K562 (cell line): Measurements from ENCODE around the gene SEMA6C. TPM values are rescaled to one million over a fixed set of nuclear protein-coding genes. Genes with fewer than 3 reads are reported as not detected.

Experiments
- CC2D1A ChIP-seq: fragments of 450-650 bp; IDR thresholded peaks from 2 replicates; pipeline ENCODE4 v1.6.1; 2017; ENCODE audit warnings: mild to moderate bottlenecking
- DACH1 ChIP-seq: fragments of 450-650 bp; IDR thresholded peaks from 2 replicates; pipeline ENCODE4 v1.6.1; 2018; ENCODE audit not compliant: partially characterized antibody
- DDX20 ChIP-seq: fragments of 450-650 bp; IDR thresholded peaks from 2 replicates; pipeline ENCODE4 v1.6.1; 2016; ENCODE audit warnings: missing genetic modification characterization, low read depth, mild to moderate bottlenecking, missing compliant biosample characterization, moderate library complexity
- DLX4 ChIP-seq: fragments of 250-450 bp; sonication (Bioruptor Pico); IDR thresholded peaks from 2 replicates; pipeline ENCODE4 v1.6.1; 2021; ENCODE audit warnings: mild to moderate bottlenecking
- E2F8 ChIP-seq: fragments of 450-650 bp; IDR thresholded peaks from 2 replicates; pipeline ENCODE4 v1.7.1; 2018; ENCODE audit warnings: mild to moderate bottlenecking, low read depth; ENCODE audit not compliant: partially characterized antibody
- FOSL1 ChIP-seq: fragments of 200-800 bp; sonication (Bioruptor generic); conservative IDR thresholded peaks from 2 replicates; pipeline ENCODE4 v1.6.1; 2016; ENCODE audit warnings: missing genetic modification characterization, missing compliant biosample characterization
- HMG20A ChIP-seq: fragments of 450-650 bp; formaldehyde crosslinking; conservative IDR thresholded peaks from 2 replicates; pipeline ENCODE4 v1.4.0; 2020; ENCODE audit warnings: mild to moderate bottlenecking, mixed read lengths
- KLF1 ChIP-seq: fragments of 450-650 bp; IDR thresholded peaks from 2 replicates; pipeline ENCODE4 v1.6.1; 2016; ENCODE audit warnings: missing genetic modification characterization, missing compliant biosample characterization
- SRSF7 ChIP-seq: fragments of 200-400 bp; formaldehyde crosslinking; optimal IDR thresholded peaks from 2 replicates; pipeline ENCODE3; 2017; ENCODE audit warnings: mild to moderate bottlenecking, low read depth, low read length
- STAG1 ChIP-seq: sonication (generic); formaldehyde crosslinking; IDR thresholded peaks from 2 replicates; pipeline ENCODE4 v1.5.0; 2020; ENCODE audit warnings: missing genetic modification reagents, borderline replicate concordance
- TBL1XR1 ChIP-seq, 2 experiments: IDR thresholded peaks; 2 replicates each; pipeline ENCODE4 v1.6.1; 2012; ENCODE audit warnings: improper control_type of control experiment in 2 of 2, low read length in 2 of 2, mild to moderate bottlenecking in 1 of 2
- TFAP4 ChIP-seq: sonication (generic); formaldehyde crosslinking; IDR thresholded peaks from 2 replicates; pipeline ENCODE4 v1.8.0; 2022; ENCODE audit warnings: missing genetic modification reagents, mild to moderate bottlenecking, moderate library complexity, borderline replicate concordance
- ZNF316 ChIP-seq: fragments of 450-650 bp; IDR thresholded peaks from 2 replicates; pipeline ENCODE4 v1.6.1; 2016
- polyA plus RNA-seq, 8 experiments: library from polyadenylated mRNA; depleted of rRNA in 4 of 8; stranded (reverse) in 5 of 8; unstranded in 3 of 8; fragments of >200 nt; fragmentation: Nextera tagmentation in 2 of 8; fragmentation: Illumina TruSeq in 1 of 8; extraction: Ambion mirVana in 2 of 8; extraction: Trizol in 1 of 8; gene quantifications; 2 replicates each; pipeline versions ENCODE4 v1.2.1 to v1.2.3, GENCODE V29; 2011 to 2014; ENCODE audit warnings: inconsistent platforms in 1 of 8, missing spikeins in 1 of 8
- total RNA-seq, 7 experiments: library from RNA; depleted of rRNA in 6 of 7; stranded (reverse); fragments of >200 nt in 6 of 7; fragmentation: Illumina TruSeq in 2 of 7; extraction: Trizol in 2 of 7; gene quantifications; 2 replicates each; pipeline versions ENCODE4 v1.2.1 to v1.2.3, GENCODE V29; 2011 to 2021; ENCODE audit warnings: low replicate concordance in 1 of 7
- TF ChIP-seq, protein P1 (sequence below): fragments of 450-650 bp; IDR thresholded peaks from 2 replicates; pipeline ENCODE4 v1.7.0; 2016; ENCODE audit warnings: borderline replicate concordance
- TF ChIP-seq, protein P2 (sequence below): sonication (generic); formaldehyde crosslinking; IDR thresholded peaks from 2 replicates; pipeline ENCODE4 v1.8.0; 2022; ENCODE audit warnings: missing genetic modification reagents, mild to moderate bottlenecking, borderline replicate concordance
- TF ChIP-seq, protein P3 (sequence below): fragments of 450-650 bp; formaldehyde crosslinking; IDR thresholded peaks from 2 replicates; pipeline ENCODE4 v1.4.0; 2020; ENCODE audit warnings: mild to moderate bottlenecking, moderate library complexity
- TF ChIP-seq, protein P4 (sequence below): fragments of 450-650 bp; IDR thresholded peaks from 2 replicates; pipeline ENCODE4 v1.6.1; 2016; ENCODE audit warnings: missing biosample characterization, missing genetic modification characterization

Gene SEMA6C
- total and polyA plus RNA-seq, 9 of the 15 experiments (the other 6 are each of a cell fraction or from before 2014, with no cell fraction given) = 0.03 to 4.6 (median 0.95) TPM

- TF ChIP-seq E2F8 (peak; percentile 76), ZNF316 (no peak), DACH1 (no peak), DDX20 (tag) (no peak), SRSF7 (no peak), HMG20A (CRISPR knock-in tag) (no peak), TBL1XR1 (IDR thresholded peaks at IDR 0.05; ENCODE audit: low read length in 2 of 2) (peak in 1 of 2 experiments; percentile 52; a peak in 1 of 4 replicates), TFAP4 (CRISPR knock-in tag) (peak; percentile 90), FOSL1 (no peak), KLF1 (tag) (peak; percentile 69), STAG1 (no peak), DLX4 (CRISPR knock-in tag) (no peak), CC2D1A (peak; percentile 37; the same call in 1 of the 2 replicates)
- TF ChIP-seq, protein P1, sequence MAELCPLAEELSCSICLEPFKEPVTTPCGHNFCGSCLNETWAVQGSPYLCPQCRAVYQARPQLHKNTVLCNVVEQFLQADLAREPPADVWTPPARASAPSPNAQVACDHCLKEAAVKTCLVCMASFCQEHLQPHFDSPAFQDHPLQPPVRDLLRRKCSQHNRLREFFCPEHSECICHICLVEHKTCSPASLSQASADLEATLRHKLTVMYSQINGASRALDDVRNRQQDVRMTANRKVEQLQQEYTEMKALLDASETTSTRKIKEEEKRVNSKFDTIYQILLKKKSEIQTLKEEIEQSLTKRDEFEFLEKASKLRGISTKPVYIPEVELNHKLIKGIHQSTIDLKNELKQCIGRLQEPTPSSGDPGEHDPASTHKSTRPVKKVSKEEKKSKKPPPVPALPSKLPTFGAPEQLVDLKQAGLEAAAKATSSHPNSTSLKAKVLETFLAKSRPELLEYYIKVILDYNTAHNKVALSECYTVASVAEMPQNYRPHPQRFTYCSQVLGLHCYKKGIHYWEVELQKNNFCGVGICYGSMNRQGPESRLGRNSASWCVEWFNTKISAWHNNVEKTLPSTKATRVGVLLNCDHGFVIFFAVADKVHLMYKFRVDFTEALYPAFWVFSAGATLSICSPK = no peak
- TF ChIP-seq, protein P2, sequence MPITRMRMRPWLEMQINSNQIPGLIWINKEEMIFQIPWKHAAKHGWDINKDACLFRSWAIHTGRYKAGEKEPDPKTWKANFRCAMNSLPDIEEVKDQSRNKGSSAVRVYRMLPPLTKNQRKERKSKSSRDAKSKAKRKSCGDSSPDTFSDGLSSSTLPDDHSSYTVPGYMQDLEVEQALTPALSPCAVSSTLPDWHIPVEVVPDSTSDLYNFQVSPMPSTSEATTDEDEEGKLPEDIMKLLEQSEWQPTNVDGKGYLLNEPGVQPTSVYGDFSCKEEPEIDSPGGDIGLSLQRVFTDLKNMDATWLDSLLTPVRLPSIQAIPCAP (CRISPR knock-in tag) = no peak
- TF ChIP-seq, protein P3, sequence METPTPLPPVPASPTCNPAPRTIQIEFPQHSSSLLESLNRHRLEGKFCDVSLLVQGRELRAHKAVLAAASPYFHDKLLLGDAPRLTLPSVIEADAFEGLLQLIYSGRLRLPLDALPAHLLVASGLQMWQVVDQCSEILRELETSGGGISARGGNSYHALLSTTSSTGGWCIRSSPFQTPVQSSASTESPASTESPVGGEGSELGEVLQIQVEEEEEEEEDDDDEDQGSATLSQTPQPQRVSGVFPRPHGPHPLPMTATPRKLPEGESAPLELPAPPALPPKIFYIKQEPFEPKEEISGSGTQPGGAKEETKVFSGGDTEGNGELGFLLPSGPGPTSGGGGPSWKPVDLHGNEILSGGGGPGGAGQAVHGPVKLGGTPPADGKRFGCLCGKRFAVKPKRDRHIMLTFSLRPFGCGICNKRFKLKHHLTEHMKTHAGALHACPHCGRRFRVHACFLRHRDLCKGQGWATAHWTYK (CRISPR knock-in tag) = 0 out of 2 replicates have a peak, but pooled peaks have one; percentile 77
- TF ChIP-seq, protein P4, sequence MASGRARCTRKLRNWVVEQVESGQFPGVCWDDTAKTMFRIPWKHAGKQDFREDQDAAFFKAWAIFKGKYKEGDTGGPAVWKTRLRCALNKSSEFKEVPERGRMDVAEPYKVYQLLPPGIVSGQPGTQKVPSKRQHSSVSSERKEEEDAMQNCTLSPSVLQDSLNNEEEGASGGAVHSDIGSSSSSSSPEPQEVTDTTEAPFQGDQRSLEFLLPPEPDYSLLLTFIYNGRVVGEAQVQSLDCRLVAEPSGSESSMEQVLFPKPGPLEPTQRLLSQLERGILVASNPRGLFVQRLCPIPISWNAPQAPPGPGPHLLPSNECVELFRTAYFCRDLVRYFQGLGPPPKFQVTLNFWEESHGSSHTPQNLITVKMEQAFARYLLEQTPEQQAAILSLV (tag) = no peak
These were observed 43.4 kb upstream of the SEMA6C start, which contains the start of gene VPS72 (continued) for GRCh38 chr1:151189637-151190445.
